Embryonic facial prominence (tissue), 1 donor: ENCODE results near the gene RBCK1.
"Not testable (repeated sequence)": the region's sequence is repeated elsewhere in the genome, so short reads cannot be mapped to it uniquely, and the experiment has no call there.

Experiments
- DNase-seq: peaks from one replicate; pipeline ENCODE4 v3.0.0-alpha.2; 2016; ENCODE audit errors: extremely low spot score

The RBCK1 gene

DNA sequence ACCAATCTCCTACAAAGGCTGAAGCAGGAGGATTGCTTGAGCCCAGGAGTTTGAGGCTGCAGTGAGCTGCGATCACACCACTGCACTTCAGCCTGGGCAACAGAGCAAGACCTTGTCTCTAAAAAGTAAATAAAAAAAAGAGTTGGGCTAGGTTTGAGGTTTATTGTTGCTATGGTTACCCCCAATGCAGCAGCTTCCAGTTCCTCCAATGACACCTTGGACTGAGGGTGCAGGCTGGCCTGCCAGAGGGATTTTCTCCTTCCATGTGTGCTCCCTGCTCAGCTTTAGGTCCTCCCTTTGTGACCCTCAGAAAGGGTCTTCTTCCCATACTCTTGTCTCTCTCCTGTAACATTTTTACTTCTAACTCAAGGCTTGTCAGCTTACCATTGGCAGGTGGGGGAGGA, 64.8 kb downstream of the RBCK1 start:
- no peak for DNase-seq

DNA sequence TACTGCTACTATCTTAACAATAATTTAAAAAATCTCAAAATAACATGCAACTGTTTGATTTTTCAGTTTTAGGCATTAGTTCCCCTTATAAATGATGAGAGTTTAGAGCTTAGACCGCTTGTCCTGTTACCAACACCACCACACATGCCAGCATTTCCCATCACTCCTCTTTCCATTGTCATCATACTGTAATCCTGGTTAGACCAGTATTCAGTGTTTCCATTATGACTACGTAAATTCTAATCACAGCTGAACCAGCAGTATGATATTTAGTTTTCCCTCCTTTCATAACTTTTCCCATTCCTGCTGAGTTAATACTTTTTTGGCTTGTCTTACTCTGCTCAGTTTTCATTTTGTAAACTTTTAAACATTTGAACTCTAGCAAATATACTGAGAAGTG, 66.5 kb downstream of the RBCK1 start:
- no peak for DNase-seq

DNA sequence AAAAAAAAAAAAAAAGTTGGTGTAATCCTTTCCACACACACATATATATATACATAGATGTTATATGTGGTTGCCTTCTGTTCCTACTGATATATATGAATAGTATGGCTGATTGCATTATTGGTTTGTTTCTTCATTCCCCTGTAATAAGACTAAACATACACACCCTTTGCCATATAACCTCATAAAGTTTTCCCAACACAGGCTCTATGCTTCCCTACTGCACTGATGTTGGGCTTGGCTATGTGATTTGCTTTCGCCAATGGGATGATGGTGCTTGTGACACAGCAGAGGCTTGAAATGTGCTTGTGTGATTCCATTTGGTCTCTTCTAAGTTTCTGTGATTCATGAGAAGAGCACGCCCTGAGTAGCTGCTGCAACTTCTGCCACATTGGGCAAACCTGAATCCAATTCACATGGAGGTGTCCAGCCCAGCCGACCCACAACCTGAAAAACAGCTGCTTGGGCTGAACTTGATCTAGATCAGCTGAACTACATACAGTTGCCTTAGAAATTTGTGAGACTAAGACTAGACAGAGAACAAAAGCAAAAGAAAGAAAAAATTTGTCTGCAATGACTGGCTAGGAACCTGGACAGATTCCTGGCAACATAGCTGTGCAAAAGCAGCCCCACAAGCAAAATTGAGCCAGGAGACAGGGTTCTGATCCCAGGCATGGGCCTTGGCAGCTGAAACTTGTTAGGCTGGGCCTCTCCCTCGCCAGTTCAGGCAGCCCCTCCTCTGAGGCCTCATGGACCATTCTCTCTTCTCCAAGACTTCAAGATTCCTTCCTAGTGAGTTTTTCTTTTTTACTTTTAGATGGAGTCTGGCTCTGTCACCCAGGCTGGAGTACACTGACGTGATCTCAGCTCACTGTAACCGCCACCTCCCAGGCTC, 67.6 kb downstream of the RBCK1 start:
- no peak for DNase-seq

- DNase-seq, result not testable (repeated sequence)
These were observed 68.6 kb downstream of the RBCK1 start for GRCh38 chr20:476561-477249.

DNA sequence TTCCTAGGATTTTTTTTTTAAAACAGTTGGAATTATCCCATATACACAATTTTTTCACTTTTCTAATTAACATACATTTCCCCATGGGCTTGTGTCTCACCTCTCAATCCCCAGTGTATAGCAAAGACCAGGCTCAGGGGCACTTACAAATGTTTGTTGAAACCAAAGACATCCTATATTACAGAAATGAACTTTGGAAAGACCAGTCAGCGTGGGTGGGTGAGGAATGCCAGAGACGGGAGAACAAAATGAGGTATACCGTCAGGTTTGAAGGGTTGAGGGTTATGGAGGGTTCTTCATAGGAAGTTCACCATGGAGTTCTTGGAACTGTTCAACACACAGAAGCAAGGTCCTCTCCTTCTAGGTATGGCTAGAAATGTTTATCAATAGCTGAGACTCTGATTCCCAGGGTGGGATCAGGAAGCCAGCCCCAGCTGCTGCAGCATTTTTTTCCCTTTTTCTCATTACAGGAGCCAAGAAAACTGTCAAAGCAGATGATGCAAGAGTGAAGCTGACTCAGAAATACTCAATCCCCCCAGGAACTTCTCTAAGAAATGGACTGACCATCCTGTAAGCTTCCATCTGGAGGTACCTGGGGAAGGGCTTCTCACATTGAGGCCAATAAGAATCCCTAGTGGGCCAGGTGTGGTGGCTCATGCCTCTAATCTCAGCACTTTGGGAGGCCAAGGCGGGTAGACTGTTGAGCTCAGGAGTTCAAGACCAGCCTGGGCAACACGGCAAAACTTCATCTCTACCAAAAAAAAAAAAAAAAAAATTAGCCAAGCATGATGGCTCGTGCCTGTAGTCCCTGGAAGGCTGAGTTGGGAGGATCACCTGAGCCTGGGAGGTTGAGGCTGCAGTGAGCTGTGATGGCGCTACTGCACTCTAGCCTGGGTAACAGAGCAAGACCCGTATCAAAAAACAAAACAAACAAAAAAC, 70.2 kb downstream of the RBCK1 start:
- no peak for DNase-seq

DNA sequence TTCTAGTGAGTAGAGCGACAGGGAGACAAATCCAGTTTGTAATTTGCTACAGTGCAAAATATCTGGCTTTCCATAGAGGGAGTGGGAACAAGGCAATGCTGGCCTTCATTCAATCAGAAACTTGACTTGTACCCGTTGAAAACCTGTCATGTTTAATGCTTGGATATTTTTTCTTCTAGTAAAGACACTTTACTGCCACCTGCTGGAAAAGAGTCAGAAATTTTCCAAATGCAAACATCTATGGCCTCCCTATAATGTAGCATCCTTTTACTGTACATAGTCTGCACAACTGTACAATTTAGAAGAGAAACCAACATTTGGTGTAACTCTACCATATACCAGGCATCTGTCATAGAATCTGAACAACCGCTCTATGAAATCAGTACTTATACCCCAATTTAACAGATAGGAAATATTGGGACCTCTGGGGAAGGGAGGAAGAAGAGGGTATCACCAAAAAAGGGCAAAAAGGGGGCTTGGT, 70.9 kb downstream of the RBCK1 start:
- peak; percentile 34 for DNase-seq

DNA sequence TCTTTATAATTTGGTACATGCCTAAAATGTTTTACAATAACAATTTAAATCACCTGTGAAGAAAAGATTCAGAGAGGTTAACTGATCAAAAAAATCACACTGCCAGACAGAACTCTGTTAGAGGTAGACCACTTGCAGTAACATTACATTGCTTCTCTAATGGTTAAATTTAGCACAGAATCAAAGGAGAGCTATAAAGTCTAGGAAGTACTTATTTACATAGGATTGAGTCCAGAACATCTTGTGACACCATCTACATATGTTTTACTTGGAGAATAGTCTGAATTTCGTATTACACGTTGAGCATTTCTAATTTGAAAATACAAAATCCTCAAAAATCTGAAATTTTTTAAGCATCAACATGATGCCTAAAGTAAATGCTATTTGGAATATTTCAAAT, 71.4 kb downstream of the RBCK1 start:
- DNase-seq, result no peak

- no peak for DNase-seq
These were observed 71.9 kb downstream of the RBCK1 start for GRCh38 chr20:480044-480443.

GRCh38 chr20:481167-481566, 73.1 kb downstream of the RBCK1 start:
- no peak for DNase-seq
